Muscle of arm (tissue), 12 donors: ENCODE results near the gene GNG7. TPM values are rescaled to one million over a fixed set of nuclear protein-coding genes. Genes with fewer than 3 reads are reported as not detected.
"Not testable (repeated sequence)": the region's sequence is repeated elsewhere in the genome, so short reads cannot be mapped to it uniquely, and the experiment has no call there.

Experiments used
- DNase-seq: peaks from one replicate; pipeline ENCODE4 v3.0.0-alpha.2; 2013
- polyA plus RNA-seq, 12 donors: library from polyadenylated mRNA; unstranded; fragments of 120-200 nt; gene quantifications; one replicate each; pipeline ENCODE4 v1.2.1, GENCODE V29; 2013; ENCODE audit not compliant: insufficient read length in 12 of 12

Gene GNG7
- polyA plus RNA-seq, 12 donors = 1.4 to 4.5 (median 2.5) TPM; not detected in 1

- no peak for DNase-seq
Observed at GRCh38 chr19:2646866-2647535, 55.5 kb downstream of the GNG7 start.

- no peak for DNase-seq
Observed at GRCh38 chr19:2645826-2646225, 56.7 kb downstream of the GNG7 start.

- DNase-seq = not testable (repeated sequence)
Observed at GRCh38 chr19:2643123-2643737, 59.3 kb downstream of the GNG7 start.

GRCh38 chr19:2641332-2641698 is 61.2 kb downstream of the GNG7 start:
- DNase-seq = no peak

- DNase-seq = no peak
Observed at GRCh38 chr19:2640563-2641331, 61.7 kb downstream of the GNG7 start.

- no peak for DNase-seq
Observed at GRCh38 chr19:2639999-2640398, 62.5 kb downstream of the GNG7 start.

- DNase-seq = no peak
Observed at GRCh38 chr19:2638417-2638940, 64.0 kb downstream of the GNG7 start.

GRCh38 chr19:2636897-2637683 is 65.4 kb downstream of the GNG7 start:
- no peak for DNase-seq

GRCh38 chr19:2636141-2636896 is 66.2 kb downstream of the GNG7 start:
- DNase-seq = no peak

GRCh38 chr19:2634960-2635359 is 67.5 kb downstream of the GNG7 start:
- no peak for DNase-seq

GRCh38 chr19:2634228-2634951 is 68.1 kb downstream of the GNG7 start:
- no peak for DNase-seq

GRCh38 chr19:2633693-2634075 is 68.8 kb downstream of the GNG7 start:
- no peak for DNase-seq

- DNase-seq = no peak
Observed at GRCh38 chr19:2631213-2631821, 71.2 kb downstream of the GNG7 start.

- DNase-seq = no peak
Observed at GRCh38 chr19:2630352-2631001, 72.0 kb downstream of the GNG7 start.

- DNase-seq = no peak
Observed at GRCh38 chr19:2629491-2630351, 72.8 kb downstream of the GNG7 start.

- no peak for DNase-seq
Observed at GRCh38 chr19:2628597-2628996, 73.9 kb downstream of the GNG7 start.

- DNase-seq = no peak
Observed at GRCh38 chr19:2627855-2628254, 74.6 kb downstream of the GNG7 start.

- DNase-seq = no peak
Observed at GRCh38 chr19:2627319-2627829, 75.1 kb downstream of the GNG7 start.
